ENCODE data around the gene ABHD11.

ABHD11 gene

DNA sequence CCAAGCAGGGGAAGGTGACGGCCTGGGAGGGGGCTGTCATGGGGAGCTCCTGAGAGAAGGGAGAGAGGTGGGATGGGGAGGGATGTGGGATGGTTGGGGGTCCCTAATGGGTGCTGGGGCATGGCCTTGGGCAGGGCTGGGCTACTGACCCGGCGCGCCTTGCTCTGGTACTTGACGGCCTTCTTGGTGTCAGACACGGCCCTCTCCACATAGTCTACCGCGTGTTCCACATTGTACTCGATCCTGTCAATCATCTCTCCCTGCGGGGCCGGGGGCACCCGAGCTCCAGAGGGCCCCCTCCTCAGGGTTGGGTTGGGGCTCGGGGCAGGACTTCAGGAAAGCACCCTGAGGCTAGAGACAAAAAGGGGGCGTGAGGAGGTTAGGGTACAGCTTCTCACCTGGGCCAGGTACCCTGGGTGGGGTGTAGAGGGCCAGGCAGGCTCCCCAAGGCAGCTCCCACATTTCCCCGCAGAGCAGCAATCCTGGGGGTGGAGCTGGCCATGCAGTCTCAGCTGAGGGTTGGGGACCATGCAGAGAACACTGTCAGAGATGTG lies 37.9 kb downstream of the ABHD11 start:
- no peak for DNase-seq (ENCODE audit: low spot score)

DNA sequence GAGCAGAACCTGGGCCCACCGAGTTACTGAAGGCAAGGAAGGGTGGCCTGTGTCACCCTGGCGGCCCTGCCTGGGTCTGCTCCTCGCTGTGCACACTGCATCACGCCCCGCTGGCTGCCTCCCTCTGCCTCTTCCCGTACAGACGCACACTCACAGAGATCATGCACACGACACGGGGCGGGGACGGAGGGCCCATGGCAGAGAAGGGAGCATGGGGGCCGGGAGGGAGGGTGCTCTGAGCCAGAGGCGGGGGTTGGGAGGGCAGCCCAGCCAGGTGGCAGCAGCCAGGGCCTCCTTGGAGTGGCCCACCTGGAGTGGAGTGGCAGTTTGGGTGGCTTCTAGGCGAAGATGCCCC lies 38.6 kb downstream of the ABHD11 start:
- no peak for DNase-seq (ENCODE audit: low spot score)

DNA sequence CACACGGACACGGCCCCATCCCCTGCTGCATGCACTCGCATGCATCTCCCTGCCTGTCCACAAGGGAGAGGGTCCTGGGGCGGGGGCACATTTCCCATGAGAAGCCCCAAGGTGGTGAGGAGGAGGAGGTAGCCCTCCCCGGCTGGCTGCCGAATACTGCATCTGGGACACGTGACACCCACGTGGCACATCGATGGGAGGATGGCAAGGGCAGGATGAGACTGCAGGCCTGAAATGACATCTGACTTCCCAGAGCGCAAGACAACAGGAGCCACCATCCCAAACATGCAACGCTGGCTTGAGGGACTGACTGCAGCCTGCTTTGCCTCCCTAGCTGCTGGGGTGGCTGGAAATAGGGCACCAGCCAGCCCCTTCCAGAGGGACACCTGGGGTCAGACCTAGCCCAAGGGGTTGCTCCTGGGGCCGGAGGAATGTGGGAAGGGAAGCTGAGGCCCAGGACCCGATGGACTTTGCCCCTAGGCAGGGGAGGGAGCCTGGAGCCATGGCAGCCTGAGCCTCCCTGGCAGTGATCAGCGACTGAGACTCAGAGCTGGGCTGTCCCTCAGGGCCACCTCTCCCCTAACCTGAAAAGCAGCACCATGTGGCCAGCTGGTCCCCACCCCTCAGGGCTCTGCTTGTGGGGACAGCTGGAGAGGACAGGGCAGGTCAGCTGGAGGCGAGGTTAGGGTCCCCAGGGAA lies 39.1 kb downstream of the ABHD11 start:
- DNase-seq (ENCODE audit: low spot score), result no peak

DNA sequence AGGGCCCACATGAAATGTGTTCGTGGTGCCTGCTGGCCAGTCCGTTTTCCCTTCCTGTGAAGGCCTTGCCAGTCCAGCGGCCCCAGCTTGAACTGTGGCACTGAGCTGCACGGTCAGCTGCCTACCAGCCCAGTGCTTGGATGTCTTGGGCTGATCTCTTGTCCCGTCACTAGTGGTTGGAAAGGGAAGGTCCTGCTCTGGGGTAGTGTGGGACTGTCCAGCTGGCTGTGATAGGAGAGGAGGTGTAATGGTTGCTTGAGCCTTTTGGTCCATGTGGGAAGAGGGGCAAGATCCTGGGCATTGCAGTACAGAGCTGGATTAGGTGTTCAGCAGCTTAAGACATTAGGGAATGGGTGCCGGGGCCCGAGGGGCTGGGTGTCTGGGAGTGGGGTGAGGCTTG lies 40.2 kb downstream of the ABHD11 start:
- DNase-seq (ENCODE audit: low spot score), result no peak

DNA sequence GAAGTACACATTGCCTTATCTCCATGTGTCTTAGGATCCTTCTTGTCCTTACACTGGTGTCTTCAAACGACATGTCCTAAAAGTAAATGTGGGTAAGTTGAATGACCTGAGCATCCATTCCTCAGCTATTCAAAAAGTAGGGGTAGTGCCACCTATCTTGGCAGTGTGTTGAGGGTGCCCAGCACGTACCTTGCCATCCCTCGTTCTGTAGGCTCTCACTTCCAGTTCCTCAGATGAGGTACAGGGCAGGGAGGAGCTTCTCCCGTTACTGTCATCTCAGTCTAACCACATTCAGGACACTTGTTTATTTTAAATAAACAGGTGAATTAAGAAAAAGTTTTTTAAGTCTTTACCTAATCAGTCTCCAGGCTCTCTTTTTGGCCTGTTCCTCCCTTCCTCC lies 42.2 kb downstream of the ABHD11 start:
- no peak for DNase-seq (ENCODE audit: low spot score)

DNA sequence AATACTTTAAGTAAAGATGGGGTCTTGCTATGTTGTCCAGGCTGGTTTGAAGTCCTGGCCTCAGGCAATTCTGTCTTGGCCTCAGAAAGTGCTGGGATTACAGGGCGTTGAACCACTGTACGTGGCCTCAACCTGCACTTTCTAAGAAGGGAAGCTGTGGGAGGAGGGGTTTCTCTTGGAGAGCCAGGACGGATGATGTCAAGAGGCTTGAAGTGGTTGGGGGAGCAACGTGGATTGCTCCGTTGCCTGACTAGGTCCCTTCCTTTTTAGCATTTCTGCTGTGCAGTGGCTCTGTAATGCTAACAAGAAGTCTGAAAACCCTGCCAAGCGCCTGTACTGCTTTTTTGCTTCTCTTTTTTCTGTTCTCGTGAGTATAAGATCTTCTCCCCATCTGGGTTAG lies 48.0 kb downstream of the ABHD11 start:
- no peak for DNase-seq (ENCODE audit: low spot score)

DNA sequence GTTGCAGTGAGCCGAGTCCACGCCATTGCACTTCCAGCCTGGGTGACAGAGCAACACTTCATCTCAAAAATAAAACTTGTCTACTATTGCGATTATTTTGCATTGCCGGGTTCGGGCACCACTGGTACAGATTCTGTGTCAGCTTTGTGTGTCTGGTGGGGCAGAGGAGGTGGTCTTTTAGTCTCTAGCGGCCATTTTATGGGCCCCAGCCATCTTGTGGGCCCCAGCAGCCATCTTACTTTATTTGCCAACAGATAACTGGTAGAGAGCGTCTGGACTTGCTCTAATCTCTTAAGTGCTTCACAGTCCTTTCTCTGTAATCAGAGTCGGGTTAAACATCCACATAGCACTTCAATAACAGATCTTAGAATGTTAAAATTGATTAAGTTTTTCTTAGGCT lies 50.3 kb downstream of the ABHD11 start:
- no peak for DNase-seq (ENCODE audit: low spot score)
